ENCODE results near the gene MEAF6. TPM values are rescaled to one million over a fixed set of nuclear protein-coding genes. Genes with fewer than 3 reads are reported as not detected.
"Not testable (repeated sequence)": the region's sequence is repeated elsewhere in the genome, so short reads cannot be mapped to it uniquely, and the experiment has no call there.

MEAF6 gene
- total RNA-seq, 1 experiment from 2014 or later = 112 TPM

DNA sequence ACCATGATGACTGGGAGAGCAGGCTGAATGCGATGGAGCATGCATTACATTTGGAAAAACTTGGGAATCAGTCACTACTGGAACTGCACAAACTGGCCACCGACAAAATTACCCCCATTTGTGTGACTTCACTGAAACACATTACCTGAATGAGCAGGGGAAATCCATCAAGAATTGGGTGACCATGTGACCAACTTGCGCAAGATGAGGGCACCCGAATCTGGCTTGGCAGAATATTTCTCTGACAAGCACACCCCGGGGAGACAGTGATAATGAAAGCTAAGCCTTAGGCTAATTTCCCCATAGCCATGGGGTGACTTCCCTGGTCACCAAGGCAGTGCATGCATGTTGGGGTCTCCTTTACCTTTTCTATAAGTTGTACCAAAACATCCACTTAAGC is 30.5 kb upstream of the MEAF6 start:
- Histone ChIP-seq H3K27ac (no peak overlapping the region), H3K4me3 (no peak overlapping the region), H3K4me1 (replicated peaks) (no peaks in the 10 kb centered on the region), H3K9me3 (replicated peaks) (no peaks in the 10 kb centered on the region), H3K36me3 (peaks cover 73% of the 10 kb centered on the region), H3K27me3 (replicated peaks) (no peaks in the 10 kb centered on the region)
- DNase-seq (ENCODE audit: low read depth in 1 of 2, low spot score in 2 of 2) = no peak

GRCh38 chr1:37544530-37544929 is 30.0 kb upstream of the MEAF6 start:
- Histone ChIP-seq H3K4me3 (no peak overlapping the region), H3K4me1 (replicated peaks) (no peaks in the 10 kb centered on the region), H3K27me3 (replicated peaks) (no peaks in the 10 kb centered on the region), H3K27ac (no peak overlapping the region), H3K9me3 (replicated peaks) (no peaks in the 10 kb centered on the region), H3K36me3 (peaks cover 73% of the 10 kb centered on the region)
- no peak for DNase-seq (ENCODE audit: low read depth in 1 of 2, low spot score in 2 of 2)

- Histone ChIP-seq H3K36me3 (peaks cover 78% of the 10 kb centered on the region), H3K4me3 (no peak overlapping the region)
- DNase-seq (ENCODE audit: low read depth in 1 of 2, low spot score in 2 of 2) = no peak
Observed at GRCh38 chr1:37540036-37540785, 25.6 kb upstream of the MEAF6 start.

GRCh38 chr1:37539154-37539553 is 24.6 kb upstream of the MEAF6 start:
- H3K27ac ChIP-seq; DNase-seq (ENCODE audit: low read depth in 1 of 2, low spot score in 2 of 2); H3K9me3 ChIP-seq (replicated peaks); H3K4me1 ChIP-seq (replicated peaks); H3K27me3 ChIP-seq (replicated peaks); H3K4me3 ChIP-seq: not testable (repeated sequence)
- peaks cover 71% of the 10 kb centered on the region for H3K36me3 ChIP-seq

More at GRCh38 chr1:37540036-37540785, 25.6 kb upstream of the MEAF6 start:
- H3K27me3 ChIP-seq (replicated peaks) = no peaks in the 10 kb centered on the region
- no peak overlapping the region for H3K27ac ChIP-seq
- no peaks in the 10 kb centered on the region for H3K4me1 ChIP-seq (replicated peaks)
- no peaks in the 10 kb centered on the region for H3K9me3 ChIP-seq (replicated peaks)

GRCh38 chr1:37537378-37537777 is 22.8 kb upstream of the MEAF6 start:
- Histone ChIP-seq H3K36me3 (peaks cover 69% of the 10 kb centered on the region), H3K27ac (no peak overlapping the region), H3K9me3 (replicated peaks) (no peaks in the 10 kb centered on the region), H3K4me3 (no peak overlapping the region), H3K4me1 (replicated peaks) (peaks cover 15% of the 10 kb centered on the region), H3K27me3 (replicated peaks) (no peaks in the 10 kb centered on the region)
- DNase-seq (ENCODE audit: low read depth in 1 of 2, low spot score in 2 of 2) = no peak

DNA sequence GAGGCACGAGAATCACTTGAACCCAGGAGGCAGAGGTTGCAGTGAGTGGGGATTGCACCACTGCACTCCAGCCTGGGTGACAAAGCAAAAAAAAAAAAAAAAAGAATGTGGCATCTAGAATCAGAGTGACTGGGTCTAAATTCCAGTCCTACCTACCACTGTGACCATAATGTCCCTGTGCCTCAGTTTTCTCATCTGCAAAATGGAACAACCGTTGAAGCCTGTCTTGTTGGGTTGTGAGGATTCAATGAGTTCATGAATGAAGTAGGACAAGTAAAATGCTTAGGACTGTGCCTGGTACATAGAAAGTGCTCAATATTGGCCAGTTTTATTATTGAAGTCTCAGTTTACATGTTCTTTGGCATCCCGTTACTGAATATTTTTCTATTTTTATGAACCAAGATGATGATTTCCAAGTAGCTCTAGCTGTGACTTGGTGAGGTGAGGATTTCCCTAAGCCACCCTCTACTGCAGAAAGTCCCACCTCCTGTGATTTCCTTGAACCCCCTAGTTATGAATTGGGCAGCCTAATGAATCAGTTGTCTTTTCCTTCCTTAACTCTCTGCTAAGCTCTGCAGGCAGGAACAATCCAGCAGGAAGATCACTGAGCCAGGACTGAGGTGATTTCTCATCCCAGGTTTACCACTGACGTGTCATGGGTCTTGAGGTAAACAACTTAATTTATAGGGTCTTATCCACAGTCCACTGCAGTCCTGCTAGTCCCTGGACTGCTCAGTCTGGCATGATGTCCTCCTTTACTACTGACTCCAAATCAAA is 18.9 kb upstream of the MEAF6 start:
- Histone ChIP-seq H3K4me1 (replicated peaks) (peaks cover 15% of the 10 kb centered on the region), H3K9me3 (replicated peaks) (no peaks in the 10 kb centered on the region), H3K4me3 (no peak overlapping the region), H3K27me3 (replicated peaks) (no peaks in the 10 kb centered on the region), H3K36me3 (peaks cover 35% of the 10 kb centered on the region), H3K27ac (peak overlapping the region; percentile 90)
- DNase-seq (ENCODE audit: low read depth in 1 of 2, low spot score in 2 of 2) = peak in 1 of 2 experiments; percentile 5

GRCh38 chr1:37532418-37533156 is 18.0 kb upstream of the MEAF6 start:
- not testable (repeated sequence) for H3K27me3 ChIP-seq (replicated peaks); DNase-seq (ENCODE audit: low read depth in 1 of 2, low spot score in 2 of 2); H3K9me3 ChIP-seq (replicated peaks); H3K4me3 ChIP-seq; H3K27ac ChIP-seq
- H3K36me3 ChIP-seq = peaks cover 29% of the 10 kb centered on the region
- H3K4me1 ChIP-seq (replicated peaks) = peaks cover 15% of the 10 kb centered on the region

DNA sequence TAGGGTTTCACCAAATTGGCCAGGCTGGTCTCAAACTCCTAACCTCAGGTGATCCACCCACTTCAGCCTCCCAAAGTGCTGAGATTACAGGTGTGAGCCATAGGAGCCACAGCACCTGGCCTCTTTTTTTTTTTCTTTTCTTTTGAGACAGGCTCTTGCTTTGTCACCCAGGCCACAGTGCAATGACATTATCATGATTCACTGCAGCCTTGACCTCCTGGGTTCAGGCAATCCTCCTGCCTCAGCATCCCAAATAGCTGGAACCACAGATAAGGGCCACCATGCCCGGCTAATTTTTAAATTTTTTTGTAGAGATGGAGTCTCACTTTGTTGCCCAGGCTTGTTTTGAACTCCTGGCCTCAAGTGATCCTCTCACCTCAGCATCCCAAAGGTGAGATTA is 15.3 kb upstream of the MEAF6 start:
- not testable (repeated sequence) for H3K27ac ChIP-seq; H3K4me3 ChIP-seq; DNase-seq (ENCODE audit: low read depth in 1 of 2, low spot score in 2 of 2); H3K27me3 ChIP-seq (replicated peaks); H3K36me3 ChIP-seq; H3K9me3 ChIP-seq (replicated peaks)
- H3K4me1 ChIP-seq (replicated peaks) = peaks cover 15% of the 10 kb centered on the region

DNA sequence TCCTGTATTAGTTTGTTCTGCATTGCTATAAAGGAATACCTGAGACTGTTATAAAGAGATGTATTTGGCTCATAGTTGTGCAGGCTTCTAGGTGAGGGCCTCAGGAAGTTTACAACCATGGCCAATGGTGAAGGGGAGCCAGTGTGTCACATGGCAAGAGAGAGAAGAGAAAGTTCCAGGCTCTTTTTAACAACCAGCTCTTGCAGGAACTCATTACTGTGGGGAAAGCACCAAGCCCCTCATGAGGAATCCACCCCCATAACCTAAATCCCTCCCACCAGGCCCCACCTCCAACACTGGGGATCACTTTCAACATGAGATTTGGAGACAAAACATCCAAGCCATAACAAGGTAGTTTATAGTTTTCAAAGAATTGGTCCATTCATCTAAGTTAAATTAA is 5.0 kb upstream of the MEAF6 start:
- no peak for DNase-seq (ENCODE audit: low read depth in 1 of 2, low spot score in 2 of 2)
- Histone ChIP-seq H3K36me3 (no peaks in the 10 kb centered on the region), H3K4me1 (replicated peaks) (peaks cover 5% of the 10 kb centered on the region; the same call in 1 of the 2 replicates), H3K27ac (no peak overlapping the region), H3K4me3 (no peak overlapping the region), H3K27me3 (replicated peaks) (no peaks in the 10 kb centered on the region), H3K9me3 (replicated peaks) (no peaks in the 10 kb centered on the region)

- not testable (repeated sequence) for H3K27me3 ChIP-seq (replicated peaks); H3K9me3 ChIP-seq (replicated peaks); DNase-seq (ENCODE audit: low read depth in 1 of 2, low spot score in 2 of 2); H3K36me3 ChIP-seq; H3K4me3 ChIP-seq; H3K4me1 ChIP-seq (replicated peaks); H3K27ac ChIP-seq
Observed at GRCh38 chr1:37518929-37519328, 4.4 kb upstream of the MEAF6 start.

GRCh38 chr1:37518241-37518640 is 3.7 kb upstream of the MEAF6 start:
- not testable (repeated sequence) for H3K36me3 ChIP-seq; H3K4me3 ChIP-seq; H3K9me3 ChIP-seq (replicated peaks); H3K27ac ChIP-seq; H3K4me1 ChIP-seq (replicated peaks); DNase-seq (ENCODE audit: low read depth in 1 of 2, low spot score in 2 of 2); H3K27me3 ChIP-seq (replicated peaks)

GRCh38 chr1:37517569-37517968 is 3.0 kb upstream of the MEAF6 start:
- Histone ChIP-seq H3K4me1 (replicated peaks) (peaks cover 8% of the 10 kb centered on the region; the same call in 1 of the 2 replicates), H3K9me3 (replicated peaks) (no peaks in the 10 kb centered on the region), H3K27me3 (replicated peaks) (no peaks in the 10 kb centered on the region), H3K36me3 (peaks cover 13% of the 10 kb centered on the region), H3K27ac (no peak overlapping the region), H3K4me3 (no peak overlapping the region)
- DNase-seq (ENCODE audit: low read depth in 1 of 2, low spot score in 2 of 2) = no peak

- no peak for DNase-seq (ENCODE audit: low read depth in 1 of 2, low spot score in 2 of 2)
- H3K36me3 ChIP-seq = peaks cover 26% of the 10 kb centered on the region
- peaks cover 8% of the 10 kb centered on the region; the same call in 1 of the 2 replicates for H3K4me1 ChIP-seq (replicated peaks)
- H3K4me3 ChIP-seq = peak overlapping the region; percentile 99
- peak overlapping the region; percentile 79 for H3K27ac ChIP-seq
- no peaks in the 10 kb centered on the region for H3K27me3 ChIP-seq (replicated peaks)
- no peaks in the 10 kb centered on the region for H3K9me3 ChIP-seq (replicated peaks)
Observed at GRCh38 chr1:37515185-37516034, 844 bp upstream of the MEAF6 start.

All from SJSA1 (cell line).